ENCODE measurements around the gene HIGD1B. TPM values are rescaled to one million over a fixed set of nuclear protein-coding genes. Genes with fewer than 3 reads are reported as not detected.

The HIGD1B gene
- not detected in 2 replicates for total RNA-seq

GRCh38 chr17:44847586-44847985 lies at the start of gene HIGD1B:
Gene HIGD1B, plus strand, starts transcription at chr17:44847883. Its CDS starts 270 bp downstream, at chr17:44848153.

GRCh38 chr17:44829523-44830358 lies 17.9 kb upstream of the HIGD1B start, which contains the start of gene GJC1:
Gene GJC1, minus strand, starts transcription at chr17:44830287. Its CDS starts 24,470 bp downstream, at chr17:44805817.

GRCh38 chr17:44899074-44899782 lies 51.5 kb downstream of the HIGD1B start, which contains the start of gene EFTUD2:
Gene EFTUD2, minus strand, starts transcription at chr17:44899445. Its CDS starts 4,924 bp downstream, at chr17:44894521.

Small RNAs within 50 kb of the gene (small RNA-seq; reads per million reads assigned to genes)
- not detected for gene RN7SL405P

Other genes with a start within 250 kb of the HIGD1B start
- gene MEIOC, start 191.4 kb upstream of the HIGD1B start, total RNA-seq, result under 0.01 TPM in 1 of 2 replicates, not detected in the other
- 30.1 and 36.0 TPM in 2 replicates for gene CCDC43, start 158.1 kb upstream of the HIGD1B start, total RNA-seq
- gene DBF4B, start 139.2 kb upstream of the HIGD1B start, total RNA-seq, result 4.0 and 9.4 TPM in 2 replicates
- gene ADAM11, start 88.9 kb upstream of the HIGD1B start, total RNA-seq, result 0.59 and 0.73 TPM in 2 replicates
- 4.8 and 35.4 TPM in 2 replicates for gene GJC1, start 17.6 kb upstream of the HIGD1B start, total RNA-seq
- gene EFTUD2, start 51.6 kb downstream of the HIGD1B start, total RNA-seq, result 91.9 and 115 TPM in 2 replicates
- 0.73 TPM in 1 of 2 replicates, not detected in the other for gene GFAP, start 67.6 kb downstream of the HIGD1B start, total RNA-seq
- 5.9 and 13.5 TPM in 2 replicates for gene KIF18B, start 99.9 kb downstream of the HIGD1B start, total RNA-seq
- under 0.01 and 0.20 TPM in 2 replicates for gene C1QL1, start 120.4 kb downstream of the HIGD1B start, total RNA-seq
- 35.0 and 37.1 TPM in 2 replicates for gene DCAKD, start 203.7 kb downstream of the HIGD1B start, total RNA-seq
- 75.7 and 80.5 TPM in 2 replicates for gene NMT1, start 213.4 kb downstream of the HIGD1B start, total RNA-seq

Measured in subcutaneous preadipocyte (primary cell).